Calu3 (cell line): ENCODE results near the gene TMEM212. TPM values are rescaled to one million over a fixed set of nuclear protein-coding genes. Genes with fewer than 3 reads are reported as not detected.
A peak's percentile ranks its signal among the peaks of the same experiment; 100 is the strongest.

Source experiments
- BruUV-seq: library from RNA; stranded (reverse); fragments of 400-500 nt; replicated peaks from 2 replicates; lab custom pipeline; 2021; lab: Mats Ljungman, UMichigan
- CTCF ChIA-PET: fragments of 300-600 bp; sonication (Branson Sonifier 250); formaldehyde crosslinking; loops from one replicate; lab custom pipeline; 2022; ENCODE audit warnings: antibody characterized with exemption; lab: Charles Lee
- DNase-seq: peaks from one replicate; pipeline ENCODE4 v3.0.0; 2022
- H3K27ac Mint-ChIP-seq: one replicate; pipeline ENCODE4 v1.8.0; 2022; ENCODE audit warnings: mixed read lengths; ENCODE audit not compliant: unreplicated experiment
- H3K27me3 Mint-ChIP-seq: one replicate; pipeline ENCODE4 v1.8.0; 2022; ENCODE audit warnings: mixed read lengths; ENCODE audit not compliant: unreplicated experiment
- H3K36me3 Mint-ChIP-seq: one replicate; pipeline ENCODE4 v1.8.0; 2022; ENCODE audit warnings: mild to moderate bottlenecking, moderate library complexity, mixed read lengths; ENCODE audit not compliant: insufficient read depth, unreplicated experiment
- H3K4me1 Mint-ChIP-seq: one replicate; pipeline ENCODE4 v1.8.0; 2022; ENCODE audit warnings: mild to moderate bottlenecking, low read depth, mixed read lengths; ENCODE audit not compliant: unreplicated experiment
- H3K4me3 Mint-ChIP-seq: one replicate; pipeline ENCODE4 v1.8.0; 2022; ENCODE audit warnings: mild to moderate bottlenecking, low read depth, moderate library complexity, mixed read lengths; ENCODE audit not compliant: unreplicated experiment
- H3K9me3 Mint-ChIP-seq: one replicate; pipeline ENCODE4 v1.8.0; 2022; ENCODE audit warnings: low read depth, mixed read lengths; ENCODE audit not compliant: unreplicated experiment
- intact Hi-C: fragments of 100-400 bp; cut with micrococcal nuclease; formaldehyde crosslinking; loops from one replicate; pipeline ENCODE4 v1.10.0; 2022; ENCODE audit not compliant: unreplicated experiment
- total RNA-seq: library from RNA; stranded (reverse); gene quantifications from 2 replicates; pipeline ENCODE4 v1.2.3, GENCODE V29; 2022
- TF ChIP-seq, protein P1 (sequence below): fragments of 200-600 bp; IDR thresholded peaks from one replicate; pipeline ENCODE4 v1.8.0; 2022; ENCODE audit warnings: antibody characterized with exemption; ENCODE audit not compliant: unreplicated experiment

TMEM212 gene
- total RNA-seq, 1 experiment from 2014 or later = not detected

DNA sequence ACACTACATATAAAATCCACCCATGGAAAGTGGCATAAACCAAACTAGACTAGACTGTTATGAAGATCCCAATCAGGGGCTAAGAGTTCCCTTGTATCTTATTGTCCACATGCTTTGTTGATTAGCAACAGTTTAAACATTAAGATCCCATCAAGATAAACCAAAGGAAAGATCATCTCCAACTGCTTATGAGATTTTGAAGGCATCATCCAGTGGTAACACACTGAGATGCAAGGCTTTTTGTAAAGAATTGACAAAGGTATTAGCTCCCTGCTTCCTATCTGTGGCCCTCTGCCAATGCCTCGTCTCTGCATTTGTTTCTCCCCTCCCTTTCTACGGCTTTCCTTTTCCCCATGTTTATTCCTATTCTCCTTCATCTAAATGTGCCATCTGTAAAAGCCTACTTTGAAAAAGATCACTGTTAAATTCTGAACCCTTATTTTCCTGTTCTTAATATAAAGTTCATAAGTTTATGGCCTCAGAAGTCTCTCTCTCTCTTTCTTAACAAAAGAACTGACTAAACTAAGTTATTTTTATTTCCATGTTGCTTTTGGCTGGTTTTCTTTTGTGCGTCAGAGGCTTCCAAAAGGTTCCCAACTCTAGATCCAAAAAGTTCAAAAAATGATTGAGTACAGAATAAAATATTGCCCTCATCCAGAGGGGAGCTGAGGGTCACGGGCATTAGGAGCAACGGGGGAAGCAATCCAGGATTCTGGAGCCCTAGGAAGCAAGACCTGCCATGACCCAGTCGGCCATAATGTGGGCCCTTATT is 38.3 kb upstream of the TMEM212 start:
- CTCF ChIA-PET = interaction anchor here (0.7 to 2.1 kb wide), 3 partner anchors 14 to 28 kb away, joined by 3 to 10 read pairs (median 6); no protein-coding TSS in a partner anchor

DNA sequence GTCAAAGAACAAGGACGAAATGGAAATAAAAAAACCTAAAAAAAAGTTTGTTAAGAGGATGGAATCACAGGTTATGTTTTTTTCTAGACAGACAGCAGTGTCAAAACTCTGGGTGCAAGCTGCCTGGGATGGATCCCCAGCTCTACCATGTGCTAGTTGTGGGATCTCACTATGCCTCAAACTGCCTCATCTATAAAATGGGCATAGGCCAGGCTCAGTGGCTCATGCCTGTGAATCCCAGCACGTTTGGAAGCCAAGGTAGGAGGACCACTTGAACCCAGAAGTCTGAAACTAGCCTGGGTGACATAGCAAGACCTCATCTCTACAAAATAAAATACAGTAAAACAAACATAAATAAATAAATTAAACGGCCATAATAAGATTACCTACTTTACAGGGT is 37.5 kb upstream of the TMEM212 start:
- CTCF ChIA-PET = interaction anchor here (0.7 to 2.1 kb wide), 7 partner anchors 15 to 148 kb away, joined by 3 to 10 read pairs (median 5); no protein-coding TSS in a partner anchor
- TF ChIP-seq, protein P1, sequence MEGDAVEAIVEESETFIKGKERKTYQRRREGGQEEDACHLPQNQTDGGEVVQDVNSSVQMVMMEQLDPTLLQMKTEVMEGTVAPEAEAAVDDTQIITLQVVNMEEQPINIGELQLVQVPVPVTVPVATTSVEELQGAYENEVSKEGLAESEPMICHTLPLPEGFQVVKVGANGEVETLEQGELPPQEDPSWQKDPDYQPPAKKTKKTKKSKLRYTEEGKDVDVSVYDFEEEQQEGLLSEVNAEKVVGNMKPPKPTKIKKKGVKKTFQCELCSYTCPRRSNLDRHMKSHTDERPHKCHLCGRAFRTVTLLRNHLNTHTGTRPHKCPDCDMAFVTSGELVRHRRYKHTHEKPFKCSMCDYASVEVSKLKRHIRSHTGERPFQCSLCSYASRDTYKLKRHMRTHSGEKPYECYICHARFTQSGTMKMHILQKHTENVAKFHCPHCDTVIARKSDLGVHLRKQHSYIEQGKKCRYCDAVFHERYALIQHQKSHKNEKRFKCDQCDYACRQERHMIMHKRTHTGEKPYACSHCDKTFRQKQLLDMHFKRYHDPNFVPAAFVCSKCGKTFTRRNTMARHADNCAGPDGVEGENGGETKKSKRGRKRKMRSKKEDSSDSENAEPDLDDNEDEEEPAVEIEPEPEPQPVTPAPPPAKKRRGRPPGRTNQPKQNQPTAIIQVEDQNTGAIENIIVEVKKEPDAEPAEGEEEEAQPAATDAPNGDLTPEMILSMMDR = no peak
- intact Hi-C loops = loop anchor here (2.0 to 5.0 kb wide), 2 partner anchors 29 to 337 kb away; no protein-coding TSS in a partner anchor
- BruUV-seq = no TSS peak
- H3K4me3 Mint-ChIP-seq = no peak overlapping the region
- peaks cover 27% of the 10 kb centered on the region for H3K36me3 Mint-ChIP-seq
- H3K27ac Mint-ChIP-seq = no peak overlapping the region
- H3K27me3 Mint-ChIP-seq = no peaks in the 10 kb centered on the region
- H3K9me3 Mint-ChIP-seq = no peaks in the 10 kb centered on the region
- DNase-seq = no peak
- H3K4me1 Mint-ChIP-seq = peaks cover 56% of the 10 kb centered on the region

More for the DNA sequence above, 38.3 kb upstream of the TMEM212 start:
- no peak for DNase-seq
- peaks cover 18% of the 10 kb centered on the region for H3K36me3 Mint-ChIP-seq
- no peak overlapping the region for H3K4me3 Mint-ChIP-seq
- peaks cover 53% of the 10 kb centered on the region for H3K4me1 Mint-ChIP-seq
- no peaks in the 10 kb centered on the region for H3K9me3 Mint-ChIP-seq
- BruUV-seq = no TSS peak
- TF ChIP-seq, protein P1 = no peak
- H3K27ac Mint-ChIP-seq = peak overlapping the region; percentile 7
- intact Hi-C loops = loop anchor here (5.0 kb wide), 1 partner anchor 337 kb away; no protein-coding TSS in a partner anchor
- H3K27me3 Mint-ChIP-seq = no peaks in the 10 kb centered on the region

DNA sequence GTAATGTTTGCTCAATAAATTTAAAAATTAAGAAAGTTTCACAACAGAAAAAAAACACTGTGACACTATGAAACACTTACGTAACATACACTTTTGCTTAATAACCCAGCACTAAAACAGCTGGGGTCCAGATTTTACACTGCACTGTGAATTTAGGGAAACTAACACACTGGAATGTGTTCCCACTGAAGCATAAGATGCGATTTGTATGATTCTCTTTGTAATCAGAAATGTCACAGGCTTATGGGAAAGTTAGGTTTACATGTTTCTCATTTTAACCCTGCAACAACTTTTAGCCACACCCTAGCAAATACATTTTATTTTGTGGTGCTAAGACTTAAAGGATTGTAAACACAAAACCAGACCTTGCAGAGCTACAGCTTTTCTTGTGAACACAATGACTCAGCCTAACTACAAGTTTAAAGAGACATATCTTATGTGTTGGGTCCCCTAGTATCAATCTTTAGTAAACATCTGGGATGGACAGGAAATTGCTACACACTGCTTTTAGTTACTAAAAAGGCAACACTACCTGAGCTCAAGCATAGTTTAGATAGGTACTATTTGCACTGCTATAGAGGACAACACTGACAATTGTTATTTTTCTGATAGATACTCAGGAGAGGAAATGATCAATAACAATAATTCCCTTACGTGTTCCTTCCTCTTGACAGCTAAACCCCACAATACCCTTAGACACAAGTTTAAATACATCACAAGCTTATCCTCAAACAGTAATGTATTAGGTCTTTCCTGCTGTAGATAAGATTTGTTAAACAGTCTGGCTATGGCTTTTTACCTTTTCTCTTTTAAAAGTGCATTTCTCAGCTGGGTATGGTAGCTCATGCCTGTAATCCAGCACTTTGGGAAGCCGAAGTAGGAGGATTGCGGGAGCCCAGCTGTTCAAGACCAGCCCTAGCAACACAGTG is 36.7 kb upstream of the TMEM212 start:
- Mint-ChIP-seq H3K27me3 (no peaks in the 10 kb centered on the region), H3K4me3 (peak overlapping the region; percentile 22), H3K4me1 (peaks cover 62% of the 10 kb centered on the region), H3K9me3 (no peaks in the 10 kb centered on the region), H3K36me3 (peaks cover 35% of the 10 kb centered on the region), H3K27ac (peak overlapping the region; percentile 81)
- intact Hi-C loops = loop anchor here (2.0 to 5.0 kb wide), 2 partner anchors 30 to 336 kb away; no protein-coding TSS in a partner anchor
- CTCF ChIA-PET = interaction anchor here (0.7 to 2.1 kb wide), 12 partner anchors 12 to 334 kb away, joined by 3 to 10 read pairs (median 4); no protein-coding TSS in a partner anchor
- TF ChIP-seq, protein P1 = no peak
- no peak for DNase-seq
- no TSS peak for BruUV-seq
